Fibroblast of lung (primary cell): ENCODE data around the gene CKS2.

Experiments used
- CTCF ChIP-seq, 2 donors: IDR thresholded peaks in 1 of 2; conservative IDR thresholded peaks in 1 of 2; 1 replicate in 1 of 2; 2 replicates in 1 of 2; pipeline ENCODE4 v1.5.1; 2011 to 2012; ENCODE audit warnings: low read length in 2 of 2, control low read depth in 1 of 2, inconsistent platforms in 1 of 2, low read depth in 1 of 2, mild to moderate bottlenecking in 1 of 2
- EZH2 ChIP-seq: IDR thresholded peaks from 2 replicates; pipeline ENCODE4 v1.5.1; 2012; ENCODE audit warnings: low read length, control low read depth, mild to moderate bottlenecking; ENCODE audit errors: missing control alignments

GRCh38 chr9:89353989-89354388 is 43.0 kb downstream of the CKS2 start:
- TF ChIP-seq CTCF (conservative IDR thresholded peaks at IDR 0.05 in 1 of 2, IDR thresholded peaks at IDR 0.05 in 1 of 2; ENCODE audit: low read depth in 1 of 2, low read length in 2 of 2) = peak in 1 of 2 donors; percentile 3
- no peak for TF ChIP-seq EZH2
